Vagina (tissue), 2 donors: Measurements from ENCODE around the gene CAPN14. TPM values are rescaled to one million over a fixed set of nuclear protein-coding genes. Genes with fewer than 3 reads are reported as not detected.
A peak's percentile ranks its signal among the peaks of the same experiment; 100 is the strongest.
"Not testable (repeated sequence)": the region's sequence is repeated elsewhere in the genome, so short reads cannot be mapped to it uniquely, and the experiment has no call there.

Experiments
- DNase-seq, 2 donors: peaks; one replicate each; pipeline ENCODE4 v3.0.0-alpha.2; 2017; ENCODE audit errors: extremely low spot score in 2 of 2
- H3K27ac ChIP-seq: fragments of 200-600 bp; sonication (generic); one replicate; pipeline ENCODE4 v1.5.1; 2019
- H3K27me3 ChIP-seq: fragments of 200-600 bp; sonication (generic); one replicate; pipeline ENCODE4 v1.5.1; 2019
- H3K36me3 ChIP-seq, 2 donors: fragments of 200-600 bp; sonication (generic); one replicate each; pipeline ENCODE4 v1.5.1; 2017 to 2019
- H3K4me1 ChIP-seq: fragments of 200-600 bp; sonication (generic); one replicate; pipeline ENCODE4 v1.5.1; 2019
- H3K4me3 ChIP-seq, 2 donors: fragments of 200-600 bp; sonication (generic); 1 replicate in 1 of 2; 2 replicates in 1 of 2; pipeline ENCODE4 v1.5.1; 2016 to 2019
- H3K9me3 ChIP-seq: fragments of 200-600 bp; sonication (generic); one replicate; pipeline ENCODE4 v1.5.1; 2019
- CTCF ChIP-seq, 3 experiments: fragments of 450-650 bp in 2 of 3; fragments of 200-600 bp in 1 of 3; sonication (generic) in 1 of 3; IDR thresholded peaks; one replicate each; pipeline ENCODE4 v1.5.1; 2017 to 2019; ENCODE audit warnings: antibody characterized with exemption in 3 of 3, mild to moderate bottlenecking in 2 of 3, moderate library complexity in 2 of 3
- POLR2A ChIP-seq, 2 donors: fragments of 450-650 bp; IDR thresholded peaks; one replicate each; pipeline ENCODE4 v1.6.1; 2017; ENCODE audit warnings: antibody characterized with exemption in 2 of 2, mild to moderate bottlenecking in 2 of 2, moderate library complexity in 2 of 2
- POLR2AphosphoS5 ChIP-seq, 2 donors: sonication (generic); formaldehyde crosslinking; IDR thresholded peaks; one replicate each; pipeline ENCODE4 v1.9.0; 2017; ENCODE audit warnings: antibody characterized with exemption in 2 of 2, mild to moderate bottlenecking in 2 of 2, low read depth in 1 of 2; ENCODE audit not compliant: insufficient read depth in 1 of 2
- intact Hi-C: fragments of 100-400 bp; cut with DNase I; formaldehyde crosslinking; loops from one replicate; pipeline ENCODE4 v1.15.1; 2023
- total RNA-seq: library from RNA; depleted of rRNA; stranded (reverse); fragments of >200 nt; gene quantifications from one replicate; pipeline ENCODE4 v1.2.3, GENCODE V29; 2016

Gene CAPN14
- total RNA-seq, 1 donor from 2014 or later: 4.7 TPM

GRCh38 chr2:31187166-31187565 is 30.1 kb downstream of the CAPN14 start:
- DNase-seq: peak in 1 of 2 donors; percentile 81
- no peaks in the 10 kb centered on the region for H3K27me3 ChIP-seq
- H3K27ac ChIP-seq: no peak overlapping the region
- H3K4me1 ChIP-seq: no peaks in the 10 kb centered on the region
- intact Hi-C loops: no loop called here
- no peaks in the 10 kb centered on the region for H3K36me3 ChIP-seq
- H3K4me3 ChIP-seq: no peak overlapping the region
- TF ChIP-seq POLR2A (IDR thresholded peaks at IDR 0.05) (no peak), POLR2AphosphoS5 (IDR thresholded peaks at IDR 0.05; ENCODE audit: insufficient read depth in 1 of 2, low read depth in 1 of 2) (no peak), CTCF (IDR thresholded peaks at IDR 0.05) (no peak)
- no peaks in the 10 kb centered on the region for H3K9me3 ChIP-seq

- H3K27me3 ChIP-seq, H3K9me3 ChIP-seq, intact Hi-C loops, H3K27ac ChIP-seq, H3K4me3 ChIP-seq, DNase-seq, H3K4me1 ChIP-seq, H3K36me3 ChIP-seq: not testable (repeated sequence)
Measured at GRCh38 chr2:31183973-31184372, 33.3 kb downstream of the CAPN14 start.

GRCh38 chr2:31176742-31177141 is 40.6 kb downstream of the CAPN14 start:
- TF ChIP-seq CTCF (IDR thresholded peaks at IDR 0.05) (no peak), POLR2A (IDR thresholded peaks at IDR 0.05) (no peak), POLR2AphosphoS5 (IDR thresholded peaks at IDR 0.05; ENCODE audit: insufficient read depth in 1 of 2, low read depth in 1 of 2) (no peak)

GRCh38 chr2:31171142-31171541 is 46.2 kb downstream of the CAPN14 start:
- Histone ChIP-seq H3K36me3 (no peaks in the 10 kb centered on the region), H3K27ac (no peak overlapping the region), H3K4me1 (no peaks in the 10 kb centered on the region), H3K4me3 (no peak overlapping the region), H3K9me3 (no peaks in the 10 kb centered on the region), H3K27me3 (no peaks in the 10 kb centered on the region)
- no peak for TF ChIP-seq POLR2A (IDR thresholded peaks at IDR 0.05)
- TF ChIP-seq POLR2AphosphoS5 (IDR thresholded peaks at IDR 0.05; ENCODE audit: insufficient read depth in 1 of 2, low read depth in 1 of 2): no peak
- no peak for TF ChIP-seq CTCF (IDR thresholded peaks at IDR 0.05)
- DNase-seq: peak in 1 of 2 donors; percentile 72
- intact Hi-C loops: loop anchor here (10.0 kb wide), 1 partner anchor 456 kb away; no protein-coding TSS in a partner anchor

More at GRCh38 chr2:31176742-31177141, 40.6 kb downstream of the CAPN14 start:
- H3K27me3 ChIP-seq: no peaks in the 10 kb centered on the region
- H3K4me1 ChIP-seq: no peaks in the 10 kb centered on the region
- no peak overlapping the region for H3K27ac ChIP-seq
- intact Hi-C loops: loop anchor here (10.0 kb wide), 1 partner anchor 462 kb away; no protein-coding TSS in a partner anchor
- no peak overlapping the region for H3K4me3 ChIP-seq
- H3K36me3 ChIP-seq: no peaks in the 10 kb centered on the region
- no peaks in the 10 kb centered on the region for H3K9me3 ChIP-seq
- no peak for DNase-seq

- Histone ChIP-seq H3K27ac (no peak overlapping the region), H3K4me3 (no peak overlapping the region), H3K36me3 (no peaks in the 10 kb centered on the region), H3K9me3 (no peaks in the 10 kb centered on the region), H3K27me3 (no peaks in the 10 kb centered on the region), H3K4me1 (no peaks in the 10 kb centered on the region)
- peak; percentile 61 to 74 (median 69) for TF ChIP-seq CTCF (IDR thresholded peaks at IDR 0.05)
- TF ChIP-seq POLR2A (IDR thresholded peaks at IDR 0.05): no peak
- intact Hi-C loops: loop anchor here (10.0 kb wide), 1 partner anchor 455 kb away; no protein-coding TSS in a partner anchor
- DNase-seq: peak in 1 of 2 donors; percentile 82
Measured at GRCh38 chr2:31170071-31170698, 47.1 kb downstream of the CAPN14 start.
